Esophagus squamous epithelium (tissue), 4 donors: ENCODE results near the gene EPAS1.

Source experiments
- POLR2A ChIP-seq, 4 donors: fragments of 450-650 bp; IDR thresholded peaks; one replicate each; pipeline ENCODE4 v1.6.1; 2017; ENCODE audit warnings: antibody characterized with exemption in 4 of 4, mild to moderate bottlenecking in 4 of 4, moderate library complexity in 3 of 4
- TF ChIP-seq, protein P1 (sequence below), 6 experiments: fragments of 450-650 bp in 4 of 6; fragments of 200-600 bp in 2 of 6; sonication (generic) in 2 of 6; IDR thresholded peaks; one replicate each; pipeline ENCODE4 v1.5.1; 2016 to 2019; ENCODE audit warnings: antibody characterized with exemption in 6 of 6, mild to moderate bottlenecking in 4 of 6, moderate library complexity in 4 of 6

DNA sequence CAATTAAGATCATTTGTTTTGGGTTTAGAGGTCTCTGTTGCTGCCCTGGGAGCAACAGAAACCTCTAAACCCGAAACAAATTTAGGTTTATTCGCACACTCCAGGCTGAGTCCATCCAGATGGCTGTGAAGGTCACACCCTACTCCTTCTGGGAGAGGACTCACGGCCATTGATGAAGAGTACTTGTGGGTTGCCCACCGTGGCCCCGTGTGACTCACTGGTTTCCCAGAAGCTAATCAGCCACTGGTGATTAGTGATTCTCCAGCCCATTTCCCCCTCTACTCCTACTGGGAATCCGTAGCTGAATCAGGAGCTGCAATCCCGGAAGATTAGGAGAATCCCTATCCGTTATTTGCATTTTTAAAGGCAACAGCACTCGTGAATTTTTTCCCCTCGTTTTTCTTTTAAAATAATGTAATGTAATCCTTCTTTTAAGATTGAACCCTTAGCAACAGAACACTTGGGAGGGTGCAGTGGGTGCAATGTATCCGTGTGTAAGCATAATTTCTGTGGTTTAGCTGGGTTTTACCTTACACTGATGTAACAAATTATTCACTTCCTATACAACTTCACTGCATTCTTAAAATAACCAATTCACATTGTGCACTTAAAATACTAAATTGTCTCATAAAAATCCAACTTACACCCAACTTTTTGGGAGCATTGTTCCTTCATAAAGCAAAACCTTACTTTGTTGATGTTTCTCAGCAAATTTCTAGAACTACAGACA lies 27.5 kb upstream of the EPAS1 start:
- TF ChIP-seq, protein P1, sequence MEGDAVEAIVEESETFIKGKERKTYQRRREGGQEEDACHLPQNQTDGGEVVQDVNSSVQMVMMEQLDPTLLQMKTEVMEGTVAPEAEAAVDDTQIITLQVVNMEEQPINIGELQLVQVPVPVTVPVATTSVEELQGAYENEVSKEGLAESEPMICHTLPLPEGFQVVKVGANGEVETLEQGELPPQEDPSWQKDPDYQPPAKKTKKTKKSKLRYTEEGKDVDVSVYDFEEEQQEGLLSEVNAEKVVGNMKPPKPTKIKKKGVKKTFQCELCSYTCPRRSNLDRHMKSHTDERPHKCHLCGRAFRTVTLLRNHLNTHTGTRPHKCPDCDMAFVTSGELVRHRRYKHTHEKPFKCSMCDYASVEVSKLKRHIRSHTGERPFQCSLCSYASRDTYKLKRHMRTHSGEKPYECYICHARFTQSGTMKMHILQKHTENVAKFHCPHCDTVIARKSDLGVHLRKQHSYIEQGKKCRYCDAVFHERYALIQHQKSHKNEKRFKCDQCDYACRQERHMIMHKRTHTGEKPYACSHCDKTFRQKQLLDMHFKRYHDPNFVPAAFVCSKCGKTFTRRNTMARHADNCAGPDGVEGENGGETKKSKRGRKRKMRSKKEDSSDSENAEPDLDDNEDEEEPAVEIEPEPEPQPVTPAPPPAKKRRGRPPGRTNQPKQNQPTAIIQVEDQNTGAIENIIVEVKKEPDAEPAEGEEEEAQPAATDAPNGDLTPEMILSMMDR (IDR thresholded peaks at IDR 0.05): no peak
- TF ChIP-seq POLR2A (IDR thresholded peaks at IDR 0.05): no peak
